PC-9 (cell line): ENCODE data around the gene INSL4. TPM values are rescaled to one million over a fixed set of nuclear protein-coding genes. Genes with fewer than 3 reads are reported as not detected.

Source experiments
- BruUV-seq: library from RNA; stranded (reverse); fragments of 400-500 nt; replicated peaks from 2 replicates; lab custom pipeline; 2021; lab: Mats Ljungman, UMichigan
- CTCF ChIA-PET: fragments of 300-600 bp; sonication (Branson Sonifier 250); formaldehyde crosslinking; loops from one replicate; lab custom pipeline; 2022; ENCODE audit warnings: antibody characterized with exemption; lab: Charles Lee
- POLR2A ChIA-PET: fragments of 300-600 bp; sonication (Branson Sonifier 250); formaldehyde crosslinking; loops from one replicate; lab custom pipeline; 2022; ENCODE audit warnings: antibody characterized with exemption; ENCODE audit not compliant: unreplicated experiment; lab: Charles Lee
- DNase-seq, 2 experiments: peaks; one replicate each; pipeline versions ENCODE4 v3.0.0 to v3.0.0-alpha.2; 2015 to 2022; ENCODE audit warnings: mixed read lengths in 1 of 2
- H2AFZ ChIP-seq: fragments of 200-600 bp; sonication (generic); 2 replicates; pipeline ENCODE4 v1.8.1; 2017; ENCODE audit warnings: antibody characterized with exemption
- H3F3A ChIP-seq: fragments of 200-600 bp; sonication (generic); 2 replicates; pipeline ENCODE4 v1.8.1; 2017; ENCODE audit warnings: antibody characterized with exemption, mild to moderate bottlenecking, low read depth; ENCODE audit not compliant: insufficient read depth
- H3K27ac ChIP-seq: fragments of 200-600 bp; sonication (generic); 2 replicates; pipeline ENCODE4 v1.6.1; 2016; ENCODE audit warnings: mixed run types
- H3K27me3 ChIP-seq: fragments of 200-600 bp; sonication (generic); 2 replicates; pipeline ENCODE4 v1.6.1; 2016; ENCODE audit warnings: low read depth, mixed run types; ENCODE audit not compliant: insufficient read depth
- H3K36me3 ChIP-seq: fragments of 200-600 bp; sonication (generic); 2 replicates; pipeline ENCODE4 v1.6.1; 2016; ENCODE audit warnings: low read depth, mixed run types
- H3K4me1 ChIP-seq: fragments of 200-600 bp; sonication (generic); replicated peaks from 2 replicates; pipeline ENCODE4 v1.6.1; 2016; ENCODE audit warnings: mixed run types; ENCODE audit not compliant: insufficient read depth
- H3K4me2 ChIP-seq: fragments of 200-600 bp; sonication (generic); 2 replicates; pipeline ENCODE4 v1.6.1; 2017; ENCODE audit warnings: mixed run types
- H3K4me3 ChIP-seq: fragments of 200-600 bp; sonication (generic); 2 replicates; pipeline ENCODE4 v1.6.1; 2016; ENCODE audit warnings: mixed run types
- H3K79me2 ChIP-seq: fragments of 200-600 bp; sonication (generic); 2 replicates; pipeline ENCODE4 v1.6.1; 2017; ENCODE audit warnings: low read depth, mixed run types
- H3K9me2 ChIP-seq: fragments of 200-600 bp; sonication (generic); 2 replicates; pipeline ENCODE4 v1.8.1; 2017; ENCODE audit warnings: mild to moderate bottlenecking; ENCODE audit not compliant: insufficient read depth
- H3K9me3 ChIP-seq: fragments of 200-600 bp; sonication (generic); 2 replicates; pipeline ENCODE4 v1.8.1; 2016; ENCODE audit warnings: low read depth; ENCODE audit not compliant: insufficient read depth
- H4K20me1 ChIP-seq: fragments of 200-600 bp; sonication (generic); 2 replicates; pipeline ENCODE4 v1.8.1; 2017; ENCODE audit not compliant: insufficient read depth
- CTCF ChIP-seq: fragments of 200-600 bp; sonication (generic); conservative IDR thresholded peaks from 2 replicates; pipeline ENCODE4 v1.6.1; 2017; ENCODE audit warnings: mixed run types, antibody characterized with exemption, mild to moderate bottlenecking, moderate library complexity
- EZH2 ChIP-seq: fragments of 200-600 bp; sonication (generic); IDR thresholded peaks from 2 replicates; pipeline ENCODE4 v1.8.0; 2017; ENCODE audit warnings: antibody characterized with exemption, low read depth
- intact Hi-C: fragments of 100-400 bp; cut with micrococcal nuclease; formaldehyde crosslinking; loops from one replicate; pipeline ENCODE4 v1.10.0; 2022; ENCODE audit not compliant: unreplicated experiment
- total RNA-seq: library from RNA; stranded (reverse); gene quantifications from 2 replicates; pipeline ENCODE4 v1.2.3, GENCODE V29; 2021

INSL4 gene
- total RNA-seq, 1 experiment from 2014 or later: not detected

- H3K79me2 ChIP-seq: no peaks in the 10 kb centered on the region
These were observed 47.3 kb downstream of the INSL4 start for GRCh38 chr9:5278486-5278885.

More at GRCh38 chr9:5278486-5278885, 47.3 kb downstream of the INSL4 start:
- ChIA-PET CTCF (no interaction called here), POLR2A (no interaction called here)
- Histone ChIP-seq H3K4me1 (no peaks in the 10 kb centered on the region), H3K4me3 (no peak overlapping the region), H4K20me1 (no peaks in the 10 kb centered on the region), H3K36me3 (no peaks in the 10 kb centered on the region), H3K4me2 (no peak overlapping the region), H3K9me3 (no peaks in the 10 kb centered on the region), H3F3A (no peaks in the 10 kb centered on the region), H2AFZ (no peak overlapping the region), H3K27me3 (no peaks in the 10 kb centered on the region), H3K27ac (no peak overlapping the region), H3K9me2 (no peaks in the 10 kb centered on the region)
- DNase-seq: no peak
- TF ChIP-seq EZH2 (no peak), CTCF (no peak)
- intact Hi-C loops: no loop called here
- BruUV-seq: no TSS peak

Other genes starting within 250 kb of the INSL4 start
- 2.7 and 4.9 TPM in 2 replicates for gene JAK2, start 246.1 kb upstream of the INSL4 start, total RNA-seq
- not detected in 2 replicates for gene INSL6, start 45.8 kb upstream of the INSL4 start, total RNA-seq
- gene RLN2, start 73.3 kb downstream of the INSL4 start, total RNA-seq: 1.2 and 2.9 TPM in 2 replicates
- 0.83 TPM in 1 of 2 replicates, not detected in the other for gene RLN1, start 108.5 kb downstream of the INSL4 start, total RNA-seq
- 13.5 and 22.0 TPM in 2 replicates for gene PLGRKT, start 206.5 kb downstream of the INSL4 start, total RNA-seq
- gene CD274, start 219.1 kb downstream of the INSL4 start, total RNA-seq: 2.3 and 4.4 TPM in 2 replicates